ENCODE data around the gene SIGLEC8.

GRCh38 chr19:51462276-51462675 is 4.0 kb upstream of the SIGLEC8 start:
- no peak for TF ChIP-seq EZH2phosphoT487 (IDR thresholded peaks at IDR 0.05; ENCODE audit: insufficient read depth, low read depth)
- TF ChIP-seq EZH2 (IDR thresholded peaks at IDR 0.05; ENCODE audit: insufficient read depth, poor library complexity, severe bottlenecking), result no peak
